ENCODE measurements around the gene ADCY4. TPM values are rescaled to one million over a fixed set of nuclear protein-coding genes. Genes with fewer than 3 reads are reported as not detected.

The ADCY4 gene
- total and polyA plus RNA-seq, 2 of the 8 experiments (the other 6 are each of a cell fraction or from before 2014, with no cell fraction given), result 0.27 to 0.35 TPM

DNA sequence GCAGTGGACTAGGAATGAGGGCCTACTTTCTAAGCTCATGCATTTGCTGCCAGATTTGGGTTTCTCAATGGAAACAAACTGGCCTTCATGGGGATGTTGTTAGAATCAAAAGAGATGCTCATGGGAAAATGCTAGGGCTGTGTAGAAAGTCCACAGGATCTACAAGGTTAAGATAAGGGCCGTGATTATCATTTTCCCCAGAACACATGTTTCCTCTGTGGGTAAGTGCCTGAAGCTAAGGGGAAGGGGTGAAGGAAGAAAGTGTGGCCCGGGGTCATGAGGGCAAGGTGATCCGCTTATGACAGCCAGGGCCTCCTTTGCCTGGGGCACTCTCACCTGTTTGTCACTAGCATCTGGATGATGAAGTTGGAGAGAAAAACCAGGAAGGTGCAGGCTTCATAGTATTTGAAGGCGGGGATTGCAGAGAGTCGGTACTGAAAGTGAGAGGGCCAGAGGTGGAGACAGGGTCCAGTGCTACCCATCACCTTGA lies 9.8 kb downstream of the ADCY4 start:
- Histone ChIP-seq H4K8ac (ENCODE audit: extremely low read depth, insufficient read depth, low read length) (no peak overlapping the region), H3K4ac (replicated peaks; ENCODE audit: insufficient read length, low read depth, low read length) (no peak overlapping the region), H3K4me3 (ENCODE audit: extremely low read depth in 1 of 4, insufficient read depth in 2 of 4, low read depth in 3 of 4, low read length in 4 of 4) (no peak overlapping the region), H4K5ac (ENCODE audit: insufficient read length, low read depth, low read length) (no peak overlapping the region), H3K14ac (ENCODE audit: insufficient read length) (no peak overlapping the region), H3K56ac (replicated peaks; ENCODE audit: insufficient read length, low read depth, low read length) (no peak overlapping the region), H3K9me3 (ENCODE audit: insufficient read depth in 2 of 2, low read depth in 1 of 2, low read length in 1 of 2) (no peaks in the 10 kb centered on the region), H2AK5ac (ENCODE audit: low read depth, low read length) (no peak overlapping the region), H3K4me2 (ENCODE audit: insufficient read depth in 1 of 2, low read depth in 2 of 2, low read length in 2 of 2) (no peak overlapping the region), H3K79me2 (ENCODE audit: control insufficient read depth in 1 of 2, insufficient read depth in 2 of 2, low read length in 2 of 2) (no peaks in the 10 kb centered on the region), H3K27me3 (replicated peaks in 1 of 4; ENCODE audit: control insufficient read depth in 3 of 4, extremely low read depth in 1 of 4, insufficient read depth in 3 of 4, low read length in 3 of 4) (peaks cover 0 to 29% (median 10%) of the 10 kb centered on the region in 4 experiments; a peak in 5 of 7 replicates), H2BK12ac (ENCODE audit: low read depth, low read length) (no peak overlapping the region), H2BK120ac (replicated peaks; ENCODE audit: low read depth, low read length) (no peak overlapping the region), H3K23ac (ENCODE audit: insufficient read length) (no peak overlapping the region), H3K4me1 (replicated peaks in 1 of 4; ENCODE audit: control insufficient read depth in 3 of 4, insufficient read depth in 4 of 4, low read length in 3 of 4) (no peaks in the 10 kb centered on the region), H3K79me1 (ENCODE audit: low read depth, low read length) (no peaks in the 10 kb centered on the region), H3K18ac (ENCODE audit: extremely low read depth, low read length) (no peak overlapping the region), H3K23me2 (ENCODE audit: low read depth, low read length) (no peaks in the 10 kb centered on the region; the same call in 1 of the 2 replicates), H3K27ac (ENCODE audit: low read depth, low read length) (no peak overlapping the region), H2AFZ (ENCODE audit: low read length) (no peak overlapping the region), H2BK15ac (ENCODE audit: low read length) (no peak overlapping the region), H4K91ac (replicated peaks; ENCODE audit: insufficient read length, low read length) (no peak overlapping the region), H3K9ac (replicated peaks in 1 of 4; ENCODE audit: extremely low read depth in 1 of 4, low read depth in 3 of 4, low read length in 3 of 4) (no peak overlapping the region), H4K20me1 (replicated peaks in 1 of 2; ENCODE audit: control insufficient read depth in 1 of 2, insufficient read depth in 2 of 2, low read length in 2 of 2) (no peaks in the 10 kb centered on the region), H2BK5ac (ENCODE audit: low read depth, low read length) (no peak overlapping the region), H3K36me3 (ENCODE audit: control insufficient read depth in 2 of 4, insufficient read depth in 4 of 4, low read length in 3 of 4) (no peaks in the 10 kb centered on the region), H2BK20ac (ENCODE audit: low read length) (no peak overlapping the region)
- no peak for DNase-seq (ENCODE audit: low read depth in 1 of 2, low spot score in 2 of 2)
- no peak for FAIRE-seq
- WGBS, 2 experiments (ENCODE audit: extremely low coverage in 1 of 2, insufficient coverage in 1 of 2, insufficient read length in 1 of 2, insufficient replicate concordance in 2 of 2, low coverage in 1 of 2, low lambda C conversion rate in 2 of 2, missing lambda C conversion rate in 1 of 2), result 77% methylated on average over 5 of the region's 5 CpGs; no CpG with 5 or more reads in 1 of the 2 experiments
- POLR2A ChIA-PET (ENCODE audit: partially characterized antibody), result interaction anchor here (0.6 to 1.4 kb wide), 3 partner anchors 10 to 113 kb away, joined by 3 read pairs; partner anchors contain the start of gene ADCY4
- CTCF ChIA-PET (ENCODE audit: partially characterized antibody), result interaction anchor here (1.0 to 27.8 kb wide), 5 partner anchors 13 to 102 kb away, joined by 3 to 664 read pairs (median 4); partner anchors contain the start of genes CBLN3, CIDEB, KHNYN and LTB4R
- no peak for TF ChIP-seq ASH2L (IDR thresholded peaks at IDR 0.05; ENCODE audit: low read length)
- TF ChIP-seq SIX5 (IDR thresholded peaks at IDR 0.05; ENCODE audit: low read depth, low read length), result no peak
- TF ChIP-seq CTBP2 (IDR thresholded peaks at IDR 0.05; ENCODE audit: borderline replicate concordance, insufficient read depth, insufficient read length, low read length), result no peak
- no peak for TF ChIP-seq TAF1 (IDR thresholded peaks at IDR 0.05; ENCODE audit: low read depth, low read length)
- TF ChIP-seq, protein P1, sequence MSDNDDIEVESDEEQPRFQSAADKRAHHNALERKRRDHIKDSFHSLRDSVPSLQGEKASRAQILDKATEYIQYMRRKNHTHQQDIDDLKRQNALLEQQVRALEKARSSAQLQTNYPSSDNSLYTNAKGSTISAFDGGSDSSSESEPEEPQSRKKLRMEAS (IDR thresholded peaks at IDR 0.05), result no peak
- TF ChIP-seq RFX5 (IDR thresholded peaks at IDR 0.05; ENCODE audit: borderline replicate concordance, low read depth, low read length), result no peak
